BE2C (cell line): ENCODE measurements around the gene AUTS2.

Experiments used
- DNase-seq: peaks from one replicate; pipeline ENCODE4 v3.0.0-alpha.2; 2020
- H3K27me3 ChIP-seq: fragments of 250-450 bp; sonication (Bioruptor Pico); 2 replicates; pipeline ENCODE4 v1.5.1; 2020; ENCODE audit warnings: mild to moderate bottlenecking
- H3K36me3 ChIP-seq: fragments of 250-450 bp; sonication (Bioruptor Pico); 2 replicates; pipeline ENCODE4 v1.5.1; 2020; ENCODE audit warnings: mild to moderate bottlenecking
- H3K4me1 ChIP-seq: fragments of 250-450 bp; sonication (Bioruptor Pico); 2 replicates; pipeline ENCODE4 v1.5.1; 2020
- H3K4me3 ChIP-seq: 2 replicates; pipeline ENCODE4 v1.5.1; 2011; ENCODE audit warnings: low read depth, low read length
- H3K9me3 ChIP-seq: fragments of 250-450 bp; sonication (Bioruptor Pico); 2 replicates; pipeline ENCODE4 v1.5.1; 2020
- TF ChIP-seq, protein P1 (sequence below): IDR thresholded peaks from 2 replicates; pipeline ENCODE4 v1.5.1; 2012; ENCODE audit warnings: mild to moderate bottlenecking, low read depth, low read length

The AUTS2 gene

DNA sequence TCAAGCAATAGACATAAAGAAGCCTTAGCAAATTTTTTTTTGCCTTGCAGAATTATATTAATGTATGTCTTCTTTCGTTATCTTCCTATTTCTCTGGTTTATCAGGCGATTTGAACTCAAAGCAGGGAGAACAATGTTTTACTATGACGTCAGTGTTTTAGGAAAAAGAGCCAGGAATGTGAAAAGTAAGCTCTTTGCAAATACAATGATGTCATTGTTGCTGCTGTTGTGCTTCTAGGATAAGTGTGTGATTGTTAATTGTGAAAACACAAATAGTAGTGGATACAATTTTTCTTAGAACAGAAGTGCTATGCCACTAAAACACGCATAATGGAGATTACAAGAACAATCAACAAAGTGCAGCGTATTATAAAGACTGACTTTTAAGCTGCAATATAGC, 9.5 kb upstream of the AUTS2 start:
- H3K4me1 ChIP-seq = no peaks in the 10 kb centered on the region
- H3K9me3 ChIP-seq = no peaks in the 10 kb centered on the region
- DNase-seq = no peak
- no peaks in the 10 kb centered on the region for H3K27me3 ChIP-seq
- no peaks in the 10 kb centered on the region for H3K36me3 ChIP-seq
- TF ChIP-seq, protein P1, sequence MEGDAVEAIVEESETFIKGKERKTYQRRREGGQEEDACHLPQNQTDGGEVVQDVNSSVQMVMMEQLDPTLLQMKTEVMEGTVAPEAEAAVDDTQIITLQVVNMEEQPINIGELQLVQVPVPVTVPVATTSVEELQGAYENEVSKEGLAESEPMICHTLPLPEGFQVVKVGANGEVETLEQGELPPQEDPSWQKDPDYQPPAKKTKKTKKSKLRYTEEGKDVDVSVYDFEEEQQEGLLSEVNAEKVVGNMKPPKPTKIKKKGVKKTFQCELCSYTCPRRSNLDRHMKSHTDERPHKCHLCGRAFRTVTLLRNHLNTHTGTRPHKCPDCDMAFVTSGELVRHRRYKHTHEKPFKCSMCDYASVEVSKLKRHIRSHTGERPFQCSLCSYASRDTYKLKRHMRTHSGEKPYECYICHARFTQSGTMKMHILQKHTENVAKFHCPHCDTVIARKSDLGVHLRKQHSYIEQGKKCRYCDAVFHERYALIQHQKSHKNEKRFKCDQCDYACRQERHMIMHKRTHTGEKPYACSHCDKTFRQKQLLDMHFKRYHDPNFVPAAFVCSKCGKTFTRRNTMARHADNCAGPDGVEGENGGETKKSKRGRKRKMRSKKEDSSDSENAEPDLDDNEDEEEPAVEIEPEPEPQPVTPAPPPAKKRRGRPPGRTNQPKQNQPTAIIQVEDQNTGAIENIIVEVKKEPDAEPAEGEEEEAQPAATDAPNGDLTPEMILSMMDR = no peak
- H3K4me3 ChIP-seq = no peak overlapping the region

DNA sequence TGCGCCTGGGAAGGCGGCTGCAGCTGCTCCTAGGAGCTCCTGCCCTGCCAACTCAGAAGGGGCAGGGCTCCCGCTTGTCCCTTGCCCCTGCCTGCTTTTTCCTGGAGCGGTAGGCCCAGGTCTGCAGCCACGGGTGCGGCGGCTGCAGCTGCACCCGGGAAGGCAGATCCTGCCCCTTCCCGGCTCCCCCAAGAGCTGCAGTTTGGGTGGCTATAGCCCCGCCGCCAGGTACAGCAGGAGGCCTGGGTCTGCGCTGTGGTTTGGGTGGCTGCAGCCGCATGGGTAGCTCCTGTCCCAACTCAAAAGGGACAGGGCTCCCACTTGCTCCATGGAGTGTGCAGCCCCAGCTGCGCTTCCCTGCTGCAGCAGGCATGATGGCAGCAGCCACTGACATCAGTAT, 6.5 kb upstream of the AUTS2 start:
- H3K36me3 ChIP-seq = no peaks in the 10 kb centered on the region
- no peak overlapping the region for H3K4me3 ChIP-seq
- H3K4me1 ChIP-seq = peaks cover 3% of the 10 kb centered on the region; the same call in 1 of the 2 replicates
- H3K9me3 ChIP-seq = no peaks in the 10 kb centered on the region
- no peak for DNase-seq
- H3K27me3 ChIP-seq = no peaks in the 10 kb centered on the region
- TF ChIP-seq, protein P1 = no peak

DNA sequence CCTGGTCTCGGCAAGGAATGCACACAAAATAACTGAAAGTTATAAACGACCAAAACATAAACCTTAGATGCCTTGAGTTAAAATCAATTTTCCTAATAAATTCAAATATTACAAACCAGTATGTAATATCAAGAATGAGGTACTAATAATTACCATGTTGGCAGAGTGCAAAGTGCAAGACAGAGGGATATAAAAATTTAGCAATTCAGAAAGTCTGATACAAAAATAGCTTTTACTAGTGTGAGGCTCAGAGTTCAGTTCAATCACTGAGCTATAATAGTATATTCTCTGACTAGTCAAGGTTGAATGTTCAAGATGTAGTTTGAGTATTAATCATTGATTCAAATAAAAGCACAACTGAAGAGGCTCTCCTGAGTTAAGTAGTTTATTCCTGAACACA, 4.8 kb upstream of the AUTS2 start:
- TF ChIP-seq, protein P1 = no peak
- H3K36me3 ChIP-seq = no peaks in the 10 kb centered on the region
- H3K4me1 ChIP-seq = peaks cover 5% of the 10 kb centered on the region; the same call in 1 of the 2 replicates
- no peak overlapping the region for H3K4me3 ChIP-seq
- H3K27me3 ChIP-seq = no peaks in the 10 kb centered on the region
- no peak for DNase-seq
- H3K9me3 ChIP-seq = no peaks in the 10 kb centered on the region

DNA sequence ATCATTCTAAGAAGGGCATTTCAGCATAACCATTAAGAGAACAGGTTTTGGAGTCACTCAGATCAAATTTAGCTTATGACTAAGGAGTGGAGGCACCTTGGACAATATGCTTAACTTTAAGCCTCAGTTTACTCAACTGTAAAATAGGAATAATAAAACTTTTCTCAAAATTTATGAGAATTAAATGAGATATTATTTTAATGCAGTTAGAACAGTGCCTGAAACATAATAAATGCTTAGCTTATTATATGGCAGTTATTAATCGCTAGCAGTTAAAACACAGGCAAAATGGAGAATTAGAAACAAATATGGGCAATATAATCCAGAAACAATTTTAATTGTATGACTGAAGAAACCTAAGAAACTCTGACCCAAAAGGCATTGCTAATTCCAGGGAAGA, 2.9 kb upstream of the AUTS2 start:
- DNase-seq = no peak
- TF ChIP-seq, protein P1 = no peak
- Histone ChIP-seq H3K27me3 (no peaks in the 10 kb centered on the region), H3K4me3 (no peak overlapping the region), H3K4me1 (peaks cover 5% of the 10 kb centered on the region; the same call in 1 of the 2 replicates), H3K9me3 (no peaks in the 10 kb centered on the region), H3K36me3 (no peaks in the 10 kb centered on the region)

DNA sequence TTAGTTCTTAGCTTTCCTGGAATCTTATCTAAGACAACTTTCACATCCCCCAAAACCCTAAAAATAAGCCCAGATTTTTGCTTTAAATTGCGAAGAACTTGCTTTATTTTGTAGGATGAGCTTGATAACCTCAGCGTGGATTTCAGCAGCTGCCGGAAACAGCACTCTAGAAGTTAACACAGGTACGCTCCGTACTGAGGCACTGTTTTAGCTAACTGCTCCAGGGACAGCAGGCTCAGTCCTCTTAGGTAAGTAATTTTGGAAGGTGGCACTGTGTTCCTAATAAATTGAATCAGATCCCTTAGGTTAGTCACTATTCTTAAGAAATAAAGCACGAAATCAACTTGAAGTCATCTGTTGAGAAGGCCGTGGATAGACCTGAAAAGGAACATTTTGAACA, 2.2 kb upstream of the AUTS2 start:
- TF ChIP-seq, protein P1 = no peak
- DNase-seq = no peak
- Histone ChIP-seq H3K36me3 (no peaks in the 10 kb centered on the region), H3K4me3 (no peak overlapping the region), H3K4me1 (peaks cover 5% of the 10 kb centered on the region; the same call in 1 of the 2 replicates), H3K27me3 (no peaks in the 10 kb centered on the region), H3K9me3 (no peaks in the 10 kb centered on the region)

DNA sequence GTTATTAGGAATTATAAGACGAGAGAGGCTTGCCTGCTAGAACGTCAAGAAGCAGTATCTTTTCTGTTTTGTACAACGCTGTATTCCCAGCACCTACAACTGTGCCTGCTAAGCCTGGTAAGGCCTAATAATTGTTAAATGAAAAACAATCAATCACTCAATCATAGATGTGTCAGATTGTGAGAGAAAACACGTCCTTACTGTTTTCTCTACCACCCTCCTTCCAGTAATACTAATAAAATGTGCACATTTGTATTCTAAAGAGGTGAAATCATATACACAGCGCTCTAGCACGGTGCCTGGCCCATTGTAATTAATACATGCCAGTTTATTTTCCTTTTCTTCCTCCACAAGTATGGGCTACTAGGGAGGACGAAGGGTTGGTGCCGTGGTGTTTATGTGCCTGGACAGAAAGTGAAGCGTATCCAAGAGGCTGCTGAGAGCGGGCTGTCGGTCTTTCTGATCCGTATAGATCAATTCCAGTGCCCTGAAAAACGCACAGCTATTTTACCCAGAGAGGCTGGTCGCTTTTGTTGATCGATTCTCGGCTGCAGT, 1.5 kb upstream of the AUTS2 start:
- H3K36me3 ChIP-seq = no peaks in the 10 kb centered on the region
- DNase-seq = peak; percentile 7
- H3K9me3 ChIP-seq = no peaks in the 10 kb centered on the region
- TF ChIP-seq, protein P1 = no peak
- H3K4me3 ChIP-seq = peak overlapping the region; percentile 86
- no peaks in the 10 kb centered on the region for H3K27me3 ChIP-seq
- H3K4me1 ChIP-seq = peaks cover 5% of the 10 kb centered on the region; the same call in 1 of the 2 replicates
